Stimulated activated CD4-positive, alpha-beta T cell treated with anti-CD3 and anti-CD28 coated beads, Interleukin-12 subunit alpha, Interleukin-12 subunit beta, amount 100 ng/mL, for 4 hours (primary cell): ENCODE measurements around the gene CWF19L1.

ENCODE experiments used
- DNase-seq: peaks from one replicate; pipeline ENCODE4 v3.0.0-alpha.2; 2020

CWF19L1 gene

DNA sequence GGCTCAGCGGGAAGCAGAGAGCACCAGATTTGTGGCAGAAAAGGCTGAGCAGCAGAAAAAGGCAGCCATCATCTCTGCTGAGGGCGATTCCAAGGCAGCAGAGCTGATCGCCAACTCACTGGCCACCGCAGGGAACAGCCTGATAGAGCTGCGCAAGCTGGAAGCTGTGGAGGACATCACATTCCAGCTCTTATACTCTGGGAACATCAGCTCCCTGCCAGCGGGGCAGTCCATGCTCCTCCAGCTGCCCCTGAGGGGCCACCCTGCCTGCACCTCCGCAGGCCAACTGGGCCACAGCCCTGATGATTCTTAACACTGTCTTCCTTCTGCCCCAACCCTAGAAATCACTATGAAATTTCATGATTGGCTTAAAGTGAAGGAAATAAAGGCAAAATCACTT, 18.6 kb downstream of the CWF19L1 start:
- no peak for DNase-seq

DNA sequence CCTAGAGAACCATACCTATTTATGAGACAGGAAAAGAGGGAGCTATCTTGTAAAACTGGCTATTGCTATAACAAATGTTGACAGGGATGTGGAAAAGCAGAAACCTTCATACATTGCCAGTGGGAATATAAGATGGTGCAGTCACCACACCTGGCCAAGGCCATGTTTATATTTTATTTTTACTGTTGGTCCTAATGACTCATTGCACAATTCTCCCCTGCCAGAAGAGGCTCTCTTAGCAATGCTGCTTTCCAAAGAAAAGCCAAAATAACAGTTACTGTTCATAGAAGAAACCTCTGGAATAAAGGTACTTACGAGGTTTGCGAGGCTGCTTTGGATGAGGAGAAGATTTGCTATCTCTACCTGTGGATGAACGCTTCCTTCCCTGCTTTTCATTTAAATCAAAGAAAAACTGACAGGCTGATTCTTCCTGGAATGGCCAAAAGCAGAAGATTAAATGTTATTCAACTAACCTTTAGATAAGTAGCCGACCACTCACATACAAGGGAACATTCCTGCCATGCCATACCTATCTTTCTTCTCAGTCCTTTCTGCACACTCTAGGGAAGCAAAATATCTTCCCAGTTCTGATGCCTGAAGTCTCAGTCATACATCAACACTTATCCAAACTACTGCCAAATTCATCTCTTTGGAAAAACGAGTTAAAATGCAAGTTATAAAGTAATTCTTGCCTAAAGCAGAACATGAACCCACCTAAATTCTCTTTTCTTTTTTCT, 21.8 kb downstream of the CWF19L1 start:
- no peak for DNase-seq

DNA sequence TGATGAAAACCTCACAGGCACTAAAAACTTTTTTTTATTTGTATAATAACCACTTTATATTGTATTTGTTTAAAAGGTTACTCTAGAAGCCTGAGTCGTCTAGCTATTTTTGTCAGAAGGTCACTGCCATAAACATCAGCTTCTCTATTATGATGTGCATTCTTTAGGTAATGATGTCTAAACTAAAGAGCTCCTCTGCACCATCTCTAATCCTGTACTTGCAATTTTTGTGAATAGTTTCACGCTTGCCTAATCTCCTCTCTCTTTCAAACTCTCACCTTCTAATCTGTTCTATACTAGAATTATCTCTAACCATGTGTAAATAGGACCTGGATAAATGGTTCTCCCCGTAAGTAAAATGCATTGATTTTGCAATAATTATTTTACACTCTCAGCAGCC, 27.6 kb downstream of the CWF19L1 start:
- DNase-seq, result no peak

DNA sequence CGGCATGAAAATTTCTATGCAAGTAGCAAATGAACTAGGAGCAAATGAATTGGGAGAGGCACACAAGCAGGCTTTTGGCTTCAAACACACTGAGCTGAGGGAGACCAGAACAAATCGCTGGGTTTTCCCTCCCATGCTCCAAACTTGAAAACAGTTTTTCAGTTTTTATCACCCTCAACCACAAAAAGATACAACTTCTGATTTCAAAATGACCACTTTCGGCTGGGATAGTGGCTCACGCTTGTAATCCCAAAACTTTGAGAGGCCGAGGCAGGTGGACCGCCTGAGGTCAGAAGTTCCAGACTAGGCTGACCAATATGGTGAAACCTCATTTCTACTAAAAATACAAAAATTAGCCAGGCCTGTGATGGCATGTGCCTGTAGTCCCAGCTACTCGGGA, 29.0 kb downstream of the CWF19L1 start:
- no peak for DNase-seq

DNA sequence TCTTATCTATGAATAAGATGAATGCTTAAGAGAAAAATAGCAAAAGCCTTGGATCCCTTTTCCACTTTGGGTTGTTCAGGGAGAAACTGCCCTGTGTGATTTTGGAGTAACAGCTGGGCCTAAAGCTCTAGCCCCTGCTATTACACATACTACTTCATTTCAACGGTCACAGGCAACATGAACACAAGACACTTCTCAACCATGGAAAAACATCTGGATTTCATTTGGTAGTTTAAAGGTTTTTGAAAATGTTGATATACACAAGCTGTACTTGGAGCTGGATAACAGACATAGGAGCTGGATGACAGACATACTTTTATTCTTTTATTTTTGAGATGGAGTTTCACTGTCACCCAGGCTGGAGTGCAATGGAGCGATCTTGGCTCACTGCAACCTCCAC, 35.3 kb downstream of the CWF19L1 start:
- no peak for DNase-seq

DNA sequence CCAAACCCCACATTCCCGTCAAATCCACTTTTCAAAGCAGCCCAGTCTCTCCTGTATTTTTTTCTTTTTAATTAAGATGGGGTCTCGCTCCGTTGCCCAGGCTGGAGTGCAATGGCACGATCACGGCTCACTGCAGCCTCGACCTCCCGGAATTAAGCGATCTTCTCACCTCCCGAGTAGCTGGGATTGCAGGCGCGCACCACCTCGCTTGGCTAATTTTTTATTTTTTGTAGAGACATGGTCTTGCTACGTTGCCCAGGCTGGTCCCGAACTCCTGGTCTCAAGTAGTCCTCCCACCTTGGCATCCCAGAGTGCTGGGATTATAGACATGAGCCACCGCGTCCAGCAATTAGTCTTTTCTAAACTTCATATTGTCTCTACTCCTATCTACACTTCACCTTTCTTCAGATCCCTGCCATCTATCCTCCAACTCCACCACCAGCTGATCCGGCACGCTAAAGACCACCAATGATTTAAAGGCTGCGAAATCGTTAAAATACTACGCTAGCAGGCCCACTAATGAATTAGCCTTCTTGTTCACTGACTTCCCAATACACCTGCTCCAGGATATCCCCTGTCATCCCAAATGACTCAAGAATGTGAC, 37.5 kb downstream of the CWF19L1 start:
- DNase-seq, result no peak

DNA sequence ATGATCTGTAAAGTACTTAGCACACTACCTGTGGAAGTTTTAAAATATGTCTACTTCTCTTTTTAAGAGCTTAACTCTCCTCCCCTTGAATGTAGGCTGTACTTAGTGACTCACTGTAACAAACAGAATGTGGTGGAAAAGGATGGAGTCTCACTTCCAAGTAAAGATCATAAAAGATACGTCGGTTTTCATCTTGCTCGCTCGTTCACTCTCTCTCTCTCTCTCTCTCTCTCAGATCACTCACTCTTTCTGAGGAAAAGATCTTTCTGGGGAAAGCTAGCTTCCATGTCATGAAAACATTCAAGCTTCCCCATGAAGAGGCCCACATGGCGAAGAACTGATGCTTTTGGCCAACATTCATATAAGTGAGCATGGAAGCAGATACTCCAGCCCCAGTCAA, 43.6 kb downstream of the CWF19L1 start:
- DNase-seq, result no peak

DNA sequence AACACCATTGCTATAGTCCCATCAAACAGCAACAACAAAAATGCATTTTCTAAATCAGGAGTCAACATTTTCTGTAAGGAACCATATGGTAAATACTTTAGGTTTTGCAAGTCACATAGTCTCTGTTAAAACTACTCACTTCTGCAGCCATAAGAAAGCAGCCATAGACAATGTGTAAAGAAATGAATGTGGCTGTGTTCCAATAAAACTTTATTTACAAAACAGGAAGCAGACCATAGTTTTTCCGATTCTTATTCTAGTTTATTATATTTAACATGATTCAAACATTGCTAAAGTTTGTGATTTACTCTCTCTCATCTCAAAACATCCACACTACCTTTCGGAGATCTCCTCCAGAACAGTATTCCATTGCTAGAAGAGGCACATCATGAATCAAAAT, 44.9 kb downstream of the CWF19L1 start:
- no peak for DNase-seq

DNA sequence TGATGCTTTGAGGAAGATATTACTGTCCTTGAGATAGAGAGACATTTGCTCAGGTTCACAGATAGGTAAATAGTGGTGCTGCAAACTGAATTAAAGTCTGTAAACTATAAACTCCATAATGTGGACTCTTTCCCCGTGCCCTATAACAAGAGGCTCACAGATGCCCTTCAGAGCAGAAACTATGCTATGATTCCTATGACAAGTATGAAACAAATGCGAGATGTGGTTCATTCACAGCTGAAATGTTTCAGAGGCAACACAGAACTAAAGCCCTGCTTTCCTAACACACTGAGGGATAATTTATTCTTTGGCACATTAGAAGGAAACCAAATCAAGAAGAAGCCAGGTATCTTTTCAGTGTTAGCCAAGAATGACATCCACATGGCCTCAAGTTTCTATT, 51.4 kb downstream of the CWF19L1 start:
- DNase-seq, result no peak

DNA sequence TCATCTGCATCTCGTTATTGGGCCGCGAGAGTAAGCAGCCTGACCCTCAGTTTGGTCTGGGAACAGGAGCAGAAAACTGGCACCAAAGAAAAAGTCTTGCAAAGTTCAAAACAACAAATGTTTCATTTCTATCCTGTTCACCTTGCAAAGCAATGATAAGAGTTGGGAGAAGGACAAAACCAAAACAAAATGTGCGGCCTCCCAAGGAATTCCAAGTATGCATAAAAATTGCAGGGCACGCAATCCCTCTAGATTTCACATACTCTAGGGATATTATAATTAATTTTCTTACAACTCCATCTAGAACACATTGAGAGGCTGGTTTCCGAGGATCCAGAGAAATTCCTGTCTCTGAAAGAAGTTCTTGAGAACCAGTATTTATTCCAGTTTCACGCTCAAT, 58.1 kb downstream of the CWF19L1 start:
- no peak for DNase-seq

DNA sequence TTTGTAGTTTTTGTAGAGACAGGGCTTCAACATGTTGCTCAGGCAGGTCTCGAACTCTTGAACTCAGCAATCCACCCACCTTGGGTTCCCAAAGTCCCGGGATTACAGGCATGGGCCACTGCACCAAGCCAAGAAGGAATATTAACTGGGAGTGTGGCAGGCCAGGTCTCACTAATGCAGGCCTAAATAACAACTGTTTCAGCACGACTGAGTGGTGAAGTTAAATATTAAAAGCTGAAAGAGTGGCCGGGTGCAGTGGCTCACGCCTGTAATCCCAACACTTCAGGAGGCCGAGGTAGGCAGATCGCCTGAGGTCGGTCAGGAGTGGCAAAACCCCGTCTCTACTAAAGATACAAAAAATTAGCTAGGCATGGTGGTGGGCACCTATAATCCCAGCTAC, 59.2 kb downstream of the CWF19L1 start:
- DNase-seq, result no peak

DNA sequence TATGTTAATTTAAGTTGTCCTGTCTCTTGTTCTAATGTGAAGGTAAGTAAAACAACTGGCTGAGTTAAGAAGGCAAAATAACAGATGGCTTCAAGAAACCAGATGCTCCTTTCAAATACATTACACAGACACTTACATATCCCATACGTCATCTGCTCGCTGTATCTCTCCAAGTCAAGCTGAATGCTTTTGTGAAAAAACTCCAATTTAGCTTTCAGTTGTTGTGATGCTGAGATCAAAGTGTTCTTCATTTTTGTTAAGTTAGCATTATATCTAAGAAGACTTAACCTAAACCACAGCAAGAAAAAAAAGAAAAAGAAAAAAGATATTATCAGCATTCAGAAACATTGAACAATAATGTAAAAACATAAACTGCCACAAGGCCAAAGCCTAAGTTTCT, 63.1 kb downstream of the CWF19L1 start:
- no peak for DNase-seq

DNA sequence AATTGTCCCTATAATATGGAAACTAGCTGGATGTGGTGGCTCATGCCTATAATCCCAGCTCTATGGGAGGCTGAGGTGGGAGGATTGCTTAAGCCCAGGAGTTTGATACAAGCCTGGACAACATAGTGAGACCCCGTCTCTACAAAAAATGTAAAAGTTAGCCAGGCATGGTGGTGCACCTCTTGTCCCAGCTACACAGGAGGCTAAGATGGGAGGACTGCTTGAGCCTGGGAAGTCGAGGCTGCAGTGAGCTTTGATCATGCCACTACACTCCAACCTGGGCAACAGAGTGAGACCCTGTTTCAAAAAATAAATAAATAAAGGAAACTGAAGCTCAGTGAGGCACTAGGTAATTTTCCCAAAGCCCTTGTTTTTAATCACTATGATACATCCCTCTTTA, 65.9 kb downstream of the CWF19L1 start:
- no peak for DNase-seq

DNA sequence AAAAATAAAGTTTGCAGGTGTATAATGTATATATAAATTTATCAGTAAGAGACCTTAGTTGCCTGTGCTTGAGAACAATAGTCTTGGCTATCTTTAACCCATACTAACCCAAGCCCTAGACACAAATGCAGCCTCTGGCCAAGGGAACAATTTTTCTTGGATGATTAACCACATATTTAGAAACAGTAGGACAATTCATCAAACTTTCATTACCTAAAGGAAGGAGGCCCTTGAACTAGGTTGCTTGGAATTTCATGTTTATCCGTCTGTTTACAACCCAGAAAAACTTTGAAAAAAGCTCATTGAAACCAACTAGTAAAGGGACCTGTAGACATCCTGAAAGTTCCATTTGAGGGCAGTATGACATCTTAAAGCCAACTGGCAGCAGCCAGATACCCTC, 72.7 kb downstream of the CWF19L1 start:
- no peak for DNase-seq

DNA sequence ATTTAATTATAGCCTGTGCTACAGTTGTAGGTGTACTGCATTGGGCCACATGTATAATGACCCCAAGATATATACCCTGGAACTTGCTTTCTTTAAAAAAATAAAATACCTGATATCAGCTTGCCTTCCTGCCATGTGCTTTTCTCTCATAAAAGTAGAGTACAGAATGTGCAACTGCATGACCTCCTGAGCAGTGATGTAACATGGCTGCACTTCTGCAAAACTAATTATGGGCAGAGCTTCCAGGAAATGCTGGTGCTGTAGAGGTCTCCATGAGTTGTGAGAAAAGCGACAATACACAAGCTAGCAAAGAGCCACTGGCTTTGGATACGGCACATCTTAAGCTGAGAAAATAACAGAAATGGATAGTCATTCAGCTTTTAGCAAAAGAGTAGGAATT, 75.1 kb downstream of the CWF19L1 start:
- no peak for DNase-seq

DNA sequence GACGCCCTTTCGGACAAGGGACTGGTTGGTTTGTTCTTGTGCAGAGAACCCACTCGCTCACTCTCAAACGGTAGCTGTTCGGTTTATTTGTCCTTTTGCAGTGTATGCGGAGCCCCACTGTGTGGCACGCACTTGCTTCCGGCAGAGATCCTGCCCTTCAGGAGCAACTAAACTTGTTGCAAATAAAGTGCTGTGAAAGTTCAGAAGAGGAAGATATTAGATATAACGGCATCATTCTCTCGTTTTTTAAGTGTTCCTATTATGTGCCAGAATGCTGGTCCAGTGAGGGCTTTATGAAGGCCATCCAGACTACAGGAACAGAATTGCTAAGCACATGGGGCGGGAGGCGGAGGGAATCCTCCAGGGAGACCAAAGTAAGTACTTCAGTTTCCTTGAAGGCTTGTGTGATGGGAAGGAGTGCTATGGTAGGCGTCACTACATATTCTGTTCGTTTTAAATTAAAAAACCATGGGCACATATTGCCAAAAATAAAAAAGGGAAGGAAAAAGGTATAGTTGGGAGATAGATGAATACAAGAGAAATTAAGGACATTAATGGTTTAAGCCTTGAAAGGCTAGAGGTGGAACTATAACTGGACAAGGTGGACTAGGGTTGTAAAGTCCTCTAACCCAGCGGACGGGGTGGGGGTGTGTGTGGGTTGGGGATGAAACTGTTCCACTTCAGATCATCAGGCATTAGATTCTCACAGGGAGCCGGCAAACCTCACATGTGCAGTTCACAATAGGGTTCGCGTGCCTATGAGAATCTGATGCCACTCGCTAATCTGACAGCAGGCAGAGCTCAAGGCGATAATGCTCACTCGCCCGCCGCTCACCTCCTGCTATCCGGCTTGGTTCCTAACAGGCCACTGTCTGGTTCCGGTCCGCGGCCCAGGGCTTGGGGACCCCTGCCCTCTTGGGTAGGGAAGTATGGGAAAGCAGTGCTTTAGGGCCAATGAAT, 80.9 kb downstream of the CWF19L1 start:
- peak; percentile 22 for DNase-seq

DNA sequence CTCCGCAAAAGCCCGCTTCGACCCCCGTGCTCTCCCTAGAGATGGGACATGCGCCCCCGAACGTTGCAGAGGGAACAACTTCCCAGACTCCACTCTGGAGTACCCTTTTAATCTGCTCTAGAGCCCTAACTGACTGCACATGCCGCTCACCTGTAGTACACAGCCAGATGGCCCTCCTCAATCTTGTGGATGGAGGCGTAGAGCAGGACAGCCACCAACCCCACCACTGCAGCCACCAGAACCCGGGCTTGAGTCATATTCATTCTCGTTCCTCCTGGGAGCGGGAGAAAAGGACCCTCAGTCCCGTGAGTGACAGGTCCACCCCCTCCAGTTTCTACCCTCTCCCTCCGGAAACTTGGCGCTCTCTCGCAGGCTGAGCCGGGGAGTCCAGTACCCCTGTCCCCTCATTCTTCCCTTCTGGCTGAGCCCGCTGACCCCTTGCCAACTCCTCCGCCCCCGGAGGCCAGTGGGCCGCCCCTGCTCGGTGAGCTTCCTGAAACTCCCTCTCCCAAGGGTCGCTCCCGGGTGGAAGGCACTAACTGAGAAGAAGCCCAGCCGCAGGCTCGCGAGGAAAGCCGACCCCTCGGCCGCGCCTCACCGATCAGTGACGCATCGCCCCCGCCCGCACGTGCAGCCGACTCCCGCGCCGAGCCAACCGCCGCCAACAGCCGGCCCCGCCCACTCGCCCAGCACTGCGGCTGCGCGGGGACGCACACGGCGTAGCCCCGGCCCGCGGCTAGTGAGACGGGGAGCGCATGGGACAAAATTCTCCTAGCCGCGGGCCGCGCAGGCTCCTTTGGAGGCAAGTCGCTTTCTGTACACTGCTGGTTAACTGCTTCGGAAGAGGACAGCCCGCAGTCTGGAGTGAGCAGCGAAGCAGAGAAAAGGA, 81.8 kb downstream of the CWF19L1 start, which contains the start of gene ERLIN1:
Gene ERLIN1 (minus strand): TSS at position 666 of the 889 bp plus-strand sequence. CDS start 403 bp downstream, at position 263.
- DNase-seq, result peak; percentile 95

DNA sequence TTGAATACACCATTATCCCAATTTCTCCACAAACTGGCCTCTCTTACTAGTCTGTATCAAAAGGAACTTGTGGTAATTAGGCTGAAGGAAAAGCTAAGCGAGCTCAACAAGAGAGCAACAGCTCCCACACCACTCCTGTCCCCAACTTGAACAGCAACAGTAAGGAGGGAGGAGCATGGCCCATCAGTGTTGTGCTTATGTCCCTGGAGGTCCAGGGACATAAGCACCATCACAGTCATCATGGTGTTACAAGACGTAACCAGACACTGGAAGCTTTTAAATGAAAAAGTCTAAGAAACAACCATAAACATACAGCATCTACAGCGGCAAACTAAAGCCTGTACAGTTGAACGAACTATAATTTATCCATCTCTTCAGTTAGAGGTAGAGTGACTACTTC, 82.6 kb downstream of the CWF19L1 start:
- DNase-seq, result no peak

DNA sequence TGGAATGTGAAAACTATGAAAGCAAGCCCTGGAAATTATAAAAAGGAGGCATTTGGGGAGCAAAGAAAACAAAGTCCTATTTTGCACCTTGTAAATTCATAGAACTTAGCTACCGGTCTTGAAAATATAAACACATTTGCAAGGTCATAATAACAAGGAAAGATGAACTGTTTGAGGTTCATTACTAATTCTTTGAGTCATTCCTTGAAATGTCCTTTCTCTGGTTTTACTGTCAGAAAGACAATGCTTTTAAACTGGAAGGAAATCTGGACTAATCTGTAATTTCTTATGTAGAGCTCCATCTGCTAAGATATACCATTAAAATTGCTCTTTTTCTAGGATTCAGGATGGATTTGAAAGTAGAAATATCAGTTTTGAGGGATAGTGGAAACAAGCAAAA, 83.0 kb downstream of the CWF19L1 start:
- DNase-seq, result no peak

DNA sequence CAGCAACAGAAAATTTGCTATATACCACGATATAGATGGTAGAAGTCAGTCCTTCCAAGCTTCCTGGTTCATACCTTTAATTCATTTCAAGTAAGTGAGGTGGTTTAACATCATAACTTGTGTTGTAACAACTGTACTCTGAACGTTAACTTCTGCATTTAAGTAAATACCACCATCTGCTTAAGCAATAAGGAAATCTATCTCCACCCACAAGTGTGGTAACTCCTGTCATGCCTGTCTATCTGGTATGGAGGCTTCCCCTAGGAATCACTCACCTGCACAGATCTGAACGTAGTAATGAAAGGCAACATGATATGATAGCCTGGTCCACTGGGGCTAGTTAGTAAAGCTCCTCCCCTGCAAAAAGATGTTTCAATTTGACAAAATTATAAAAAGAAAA, 84.0 kb downstream of the CWF19L1 start:
- no peak for DNase-seq

DNA sequence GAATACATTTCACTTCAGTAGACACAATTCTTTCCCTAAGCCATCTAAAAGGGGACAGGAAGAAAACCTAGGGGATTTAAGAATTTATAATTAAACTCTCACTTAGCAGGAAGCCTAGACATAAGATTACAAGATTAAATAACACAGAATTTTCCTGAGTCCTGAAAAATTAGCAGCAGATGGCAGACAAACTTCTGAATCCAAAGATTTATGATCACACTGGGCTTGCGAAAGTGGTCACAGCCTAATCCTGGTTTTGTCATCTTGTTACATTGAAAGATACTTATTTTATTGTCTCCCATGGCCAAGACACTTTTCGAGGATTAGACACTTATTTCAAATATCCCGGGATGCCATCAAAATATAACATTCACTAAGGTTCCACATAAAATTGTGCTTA, 84.5 kb downstream of the CWF19L1 start:
- no peak for DNase-seq
